ENCODE results near the gene PRKG1. TPM values are rescaled to one million over a fixed set of nuclear protein-coding genes. Genes with fewer than 3 reads are reported as not detected.

PRKG1 gene
- total RNA-seq, 2 donors from 2014 or later = 8.1 to 16.6 TPM

- no peak for TF ChIP-seq CTCF (IDR thresholded peaks at IDR 0.05)
These were observed 1226.5 kb downstream of the PRKG1 start for GRCh38 chr10:52300599-52301277.

GRCh38 chr10:52308251-52309031 is 1234.2 kb downstream of the PRKG1 start:
- peaks cover 15% of the 10 kb centered on the region for H3K27me3 ChIP-seq
- intact Hi-C loops (cut with DNase I) = loop anchor here (5.0 kb wide), 1 partner anchor 179 kb away; no protein-coding TSS in a partner anchor

More at GRCh38 chr10:52300599-52301277, 1226.5 kb downstream of the PRKG1 start:
- DNase-seq = no peak
- H3K36me3 ChIP-seq = no peaks in the 10 kb centered on the region
- intact Hi-C loops (cut with DNase I) = no loop called here
- no peak overlapping the region for H3K9ac ChIP-seq (ENCODE audit: low read depth in 2 of 2, low read length in 2 of 2)
- H3K27me3 ChIP-seq = no peaks in the 10 kb centered on the region
- H3K4me1 ChIP-seq = no peaks in the 10 kb centered on the region
- H3K9me3 ChIP-seq = no peaks in the 10 kb centered on the region
- H3K4me3 ChIP-seq = no peak overlapping the region
- no peak overlapping the region for H3K27ac ChIP-seq

GRCh38 chr10:52312942-52313255 is 1238.6 kb downstream of the PRKG1 start:
- intact Hi-C loops (cut with DNase I) = no loop called here
- Histone ChIP-seq H3K36me3 (no peaks in the 10 kb centered on the region), H3K9me3 (no peaks in the 10 kb centered on the region), H3K27me3 (peaks cover 23% of the 10 kb centered on the region), H3K27ac (no peak overlapping the region), H3K4me3 (no peak overlapping the region), H3K9ac (ENCODE audit: low read depth in 2 of 2, low read length in 2 of 2) (no peak overlapping the region), H3K4me1 (peaks cover 8% of the 10 kb centered on the region)
- no peak for TF ChIP-seq CTCF (IDR thresholded peaks at IDR 0.05)
- no peak for DNase-seq

More at GRCh38 chr10:52308251-52309031, 1234.2 kb downstream of the PRKG1 start:
- H3K9ac ChIP-seq (ENCODE audit: low read depth in 2 of 2, low read length in 2 of 2) = peak overlapping the region in 1 of 2 donors; percentile 35
- H3K4me1 ChIP-seq = no peaks in the 10 kb centered on the region
- peak; percentile 35 for DNase-seq
- H3K9me3 ChIP-seq = no peaks in the 10 kb centered on the region
- H3K27ac ChIP-seq = no peak overlapping the region
- peak overlapping the region; percentile 48 for H3K4me3 ChIP-seq
- no peaks in the 10 kb centered on the region for H3K36me3 ChIP-seq
- TF ChIP-seq CTCF (IDR thresholded peaks at IDR 0.05) = peak; percentile 55

GRCh38 chr10:52313256-52313932 is 1239.1 kb downstream of the PRKG1 start:
- peak; percentile 18 for DNase-seq
- Histone ChIP-seq H3K4me3 (peak overlapping the region; percentile 45), H3K36me3 (no peaks in the 10 kb centered on the region), H3K9me3 (no peaks in the 10 kb centered on the region), H3K27me3 (peaks cover 22% of the 10 kb centered on the region), H3K9ac (ENCODE audit: low read depth in 2 of 2, low read length in 2 of 2) (no peak overlapping the region), H3K4me1 (peaks cover 8% of the 10 kb centered on the region), H3K27ac (no peak overlapping the region)
- intact Hi-C loops (cut with DNase I) = no loop called here
- TF ChIP-seq CTCF (IDR thresholded peaks at IDR 0.05) = no peak

Measured in colonic mucosa (tissue), 4 donors.